ENCODE data around the gene IL23A.

Gene IL23A

GRCh38 chr12:56307221-56307965 lies 31.3 kb upstream of the IL23A start:
- Mint-ChIP-seq H3K36me3 (ENCODE audit: low read depth) (peaks cover 42% of the 10 kb centered on the region), H3K27me3 (ENCODE audit: low read depth) (no peaks in the 10 kb centered on the region), H3K27ac (no peak overlapping the region), H3K4me1 (peaks cover 1% of the 10 kb centered on the region), H3K4me3 (no peak overlapping the region), H3K9me3 (no peaks in the 10 kb centered on the region)
- no peak for TF ChIP-seq CTCF (IDR thresholded peaks at IDR 0.05; ENCODE audit: unreplicated experiment in 3 of 3)

DNA sequence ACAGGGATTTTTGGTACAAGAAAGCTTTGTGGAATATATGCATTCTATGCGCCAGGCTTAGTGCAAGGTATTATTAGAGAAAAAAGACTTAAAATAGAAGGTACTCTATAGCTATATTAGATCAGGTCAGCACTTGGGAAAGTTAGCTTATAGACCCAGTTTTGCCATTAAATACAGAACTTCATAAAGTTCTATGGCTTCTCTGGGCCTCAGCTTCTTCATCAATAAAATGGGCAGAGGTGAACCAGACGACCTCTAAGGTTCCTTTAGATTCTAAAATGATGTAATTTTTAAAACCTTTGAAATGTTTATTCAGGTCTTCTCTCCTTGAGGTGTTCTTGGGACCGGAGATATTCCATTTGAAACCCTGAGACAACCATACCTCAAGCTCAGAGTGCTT lies 30.0 kb upstream of the IL23A start:
- no peak for TF ChIP-seq CTCF (IDR thresholded peaks at IDR 0.05; ENCODE audit: unreplicated experiment in 3 of 3)
- no peaks in the 10 kb centered on the region for H3K9me3 Mint-ChIP-seq
- H3K36me3 Mint-ChIP-seq (ENCODE audit: low read depth), result peaks cover 41% of the 10 kb centered on the region
- H3K27me3 Mint-ChIP-seq (ENCODE audit: low read depth), result no peaks in the 10 kb centered on the region
- H3K4me3 Mint-ChIP-seq, result no peak overlapping the region
- no peak overlapping the region for H3K27ac Mint-ChIP-seq
- no peaks in the 10 kb centered on the region for H3K4me1 Mint-ChIP-seq

DNA sequence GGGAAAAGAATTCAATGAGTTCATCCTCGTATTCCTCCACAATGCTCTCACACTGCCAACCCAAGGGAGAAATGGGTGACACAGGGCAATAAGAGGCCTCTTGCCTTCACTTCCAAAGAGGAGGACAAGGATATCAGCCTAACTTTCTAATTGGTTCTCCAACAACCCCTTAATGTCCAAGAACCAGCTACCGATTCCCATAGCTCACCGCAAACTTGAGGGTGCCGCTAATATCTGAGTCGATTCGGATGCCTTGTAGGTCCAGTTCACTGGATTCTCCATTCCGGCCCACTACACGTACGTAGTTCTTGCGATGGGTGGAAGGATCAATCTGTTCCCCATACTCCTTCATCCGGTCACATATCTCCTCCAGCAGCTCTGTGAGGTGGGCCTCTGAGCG lies 27.7 kb upstream of the IL23A start:
- TF ChIP-seq CTCF (IDR thresholded peaks at IDR 0.05; ENCODE audit: unreplicated experiment in 3 of 3), result no peak
- peaks cover 37% of the 10 kb centered on the region for H3K36me3 Mint-ChIP-seq (ENCODE audit: low read depth)
- peak overlapping the region in 1 of 3 experiments; percentile 39 for H3K4me3 Mint-ChIP-seq
- H3K27me3 Mint-ChIP-seq (ENCODE audit: low read depth), result no peaks in the 10 kb centered on the region
- no peaks in the 10 kb centered on the region for H3K9me3 Mint-ChIP-seq
- H3K4me1 Mint-ChIP-seq, result peaks cover 13% of the 10 kb centered on the region
- no peak overlapping the region for H3K27ac Mint-ChIP-seq

DNA sequence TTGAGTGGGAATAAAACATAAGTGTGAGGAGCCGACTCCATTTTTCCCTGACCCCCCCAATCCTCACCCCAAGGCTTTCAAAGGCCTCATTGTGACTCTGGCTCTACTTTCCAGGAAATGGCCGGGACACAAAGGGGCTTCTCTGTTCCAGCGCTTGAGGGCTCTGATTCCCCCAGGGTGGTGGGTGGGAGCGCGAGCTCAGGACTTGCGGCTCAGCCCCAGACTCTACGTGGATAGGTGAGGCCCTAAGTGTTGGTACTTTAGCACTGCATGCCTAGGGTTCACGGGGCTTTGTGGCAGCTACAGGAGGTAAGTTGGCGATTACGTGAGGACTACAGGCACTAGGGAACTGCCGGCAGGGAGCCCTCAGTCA lies 23.4 kb upstream of the IL23A start:
- no peaks in the 10 kb centered on the region for H3K9me3 Mint-ChIP-seq
- peak overlapping the region; percentile 98 to 99 (median 99) for H3K4me3 Mint-ChIP-seq
- H3K4me1 Mint-ChIP-seq, result peaks cover 15% of the 10 kb centered on the region
- H3K27ac Mint-ChIP-seq, result peak overlapping the region; percentile 99 to 100 (median 100)
- H3K27me3 Mint-ChIP-seq (ENCODE audit: low read depth), result no peaks in the 10 kb centered on the region
- TF ChIP-seq CTCF (IDR thresholded peaks at IDR 0.05; ENCODE audit: unreplicated experiment in 3 of 3), result no peak
- H3K36me3 Mint-ChIP-seq (ENCODE audit: low read depth), result peaks cover 29% of the 10 kb centered on the region

GRCh38 chr12:56315622-56316473 lies 22.8 kb upstream of the IL23A start, which contains the start of gene CNPY2:
Gene CNPY2 (minus strand): TSS chr12:56315988. CDS start chr12:56315217, 771 bp downstream.
- Mint-ChIP-seq H3K4me1 (peaks cover 15% of the 10 kb centered on the region), H3K36me3 (ENCODE audit: low read depth) (peaks cover 23% of the 10 kb centered on the region), H3K27me3 (ENCODE audit: low read depth) (no peaks in the 10 kb centered on the region), H3K27ac (peak within 1 kb of the TSS; percentile 99 to 100 (median 100)), H3K9me3 (no peaks in the 10 kb centered on the region), H3K4me3 (peak within 1 kb of the TSS; percentile 98 to 99 (median 99))
- TF ChIP-seq CTCF (IDR thresholded peaks at IDR 0.05; ENCODE audit: unreplicated experiment in 3 of 3), result peak in 1 of 3 experiments; percentile 11

Data from nephron (organoid).